G401.6 (cell line): ENCODE results near the gene CDH22.

Source experiments
- FAIRE-seq: peaks from 2 replicates; lab custom pipeline; 2012; peaks lifted over from hg19 to GRCh38; lab: Jason Lieb, UNC

CDH22 gene

GRCh38 chr20:46343348-46343974 lies 35.2 kb upstream of the CDH22 start:
- no peak for FAIRE-seq

- FAIRE-seq = no peak
These were observed 34.4 kb upstream of the CDH22 start for GRCh38 chr20:46342451-46343347.

- FAIRE-seq = no peak
These were observed 33.7 kb upstream of the CDH22 start for GRCh38 chr20:46342010-46342378.

- no peak for FAIRE-seq
These were observed 33.0 kb upstream of the CDH22 start for GRCh38 chr20:46341074-46342009.

- no peak for FAIRE-seq
These were observed 30.7 kb upstream of the CDH22 start for GRCh38 chr20:46339037-46339436.

- no peak for FAIRE-seq
These were observed 28.4 kb upstream of the CDH22 start for GRCh38 chr20:46336735-46337134.

GRCh38 chr20:46334303-46334904 lies 26.1 kb upstream of the CDH22 start:
- no peak for FAIRE-seq

- FAIRE-seq = no peak
These were observed 25.1 kb upstream of the CDH22 start for GRCh38 chr20:46333161-46333991.

GRCh38 chr20:46332373-46333160 lies 24.3 kb upstream of the CDH22 start:
- FAIRE-seq = no peak

- FAIRE-seq = no peak
These were observed 23.5 kb upstream of the CDH22 start for GRCh38 chr20:46331611-46332361.

- no peak for FAIRE-seq
These were observed 22.6 kb upstream of the CDH22 start for GRCh38 chr20:46330831-46331371.

GRCh38 chr20:46330072-46330763 lies 21.9 kb upstream of the CDH22 start:
- no peak for FAIRE-seq

GRCh38 chr20:46328200-46328882 lies 20.0 kb upstream of the CDH22 start:
- FAIRE-seq = no peak

- no peak for FAIRE-seq
These were observed 19.3 kb upstream of the CDH22 start for GRCh38 chr20:46327557-46327956.

- no peak for FAIRE-seq
These were observed 17.5 kb upstream of the CDH22 start for GRCh38 chr20:46325789-46326188.

GRCh38 chr20:46324960-46325703 lies 16.8 kb upstream of the CDH22 start:
- FAIRE-seq = no peak

GRCh38 chr20:46324379-46324778 lies 16.1 kb upstream of the CDH22 start:
- no peak for FAIRE-seq
